Panc1 (cell line): ENCODE results near the gene SPOCK1.

Experiments
- POLR2AphosphoS5 ChIP-seq: IDR thresholded peaks from 2 replicates; pipeline ENCODE4 v1.6.1; 2012; ENCODE audit warnings: mild to moderate bottlenecking, low read depth, low read length, moderate library complexity
- SIN3A ChIP-seq: IDR thresholded peaks from 2 replicates; pipeline ENCODE4 v1.6.1; 2012; ENCODE audit warnings: low read depth, mild to moderate bottlenecking, low read length, moderate library complexity, borderline replicate concordance; ENCODE audit not compliant: insufficient read depth
- TCF7L2 ChIP-seq: IDR thresholded peaks from 2 replicates; pipeline ENCODE4 v1.6.1; 2011; ENCODE audit warnings: mild to moderate bottlenecking, low read depth, low read length, inconsistent platforms
- TF ChIP-seq, protein P1 (sequence below): fragments of 450-650 bp; IDR thresholded peaks from 2 replicates; pipeline ENCODE4 v1.5.1; 2017; ENCODE audit warnings: mild to moderate bottlenecking
- TF ChIP-seq, protein P2 (sequence below), 2 experiments: IDR thresholded peaks; 2 replicates each; pipeline ENCODE4 v1.6.1; 2011 to 2012; ENCODE audit warnings: low read depth in 2 of 2, control low read depth in 1 of 2, low read length in 1 of 2, mild to moderate bottlenecking in 1 of 2, moderate library complexity in 1 of 2; ENCODE audit not compliant: insufficient read depth in 1 of 2

DNA sequence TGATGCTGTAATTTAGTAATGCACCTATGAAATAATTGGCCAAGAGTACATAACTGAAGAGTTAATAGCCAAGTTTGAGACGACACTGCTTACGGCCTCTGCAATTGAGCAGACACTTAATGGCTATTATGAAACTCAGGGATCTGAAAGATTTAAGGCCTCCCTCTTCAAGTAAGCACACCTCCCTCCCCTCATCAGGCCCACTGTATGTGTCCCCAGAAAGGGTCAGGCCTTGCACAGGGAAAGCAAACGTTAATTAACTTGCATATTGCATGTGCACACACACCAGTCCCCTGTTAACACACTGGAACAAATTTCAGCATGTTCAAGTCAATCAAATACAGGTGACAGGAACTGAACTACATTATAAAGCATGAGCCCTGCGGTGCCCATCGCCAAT lies 163.6 kb downstream of the SPOCK1 start:
- TF ChIP-seq, protein P1, sequence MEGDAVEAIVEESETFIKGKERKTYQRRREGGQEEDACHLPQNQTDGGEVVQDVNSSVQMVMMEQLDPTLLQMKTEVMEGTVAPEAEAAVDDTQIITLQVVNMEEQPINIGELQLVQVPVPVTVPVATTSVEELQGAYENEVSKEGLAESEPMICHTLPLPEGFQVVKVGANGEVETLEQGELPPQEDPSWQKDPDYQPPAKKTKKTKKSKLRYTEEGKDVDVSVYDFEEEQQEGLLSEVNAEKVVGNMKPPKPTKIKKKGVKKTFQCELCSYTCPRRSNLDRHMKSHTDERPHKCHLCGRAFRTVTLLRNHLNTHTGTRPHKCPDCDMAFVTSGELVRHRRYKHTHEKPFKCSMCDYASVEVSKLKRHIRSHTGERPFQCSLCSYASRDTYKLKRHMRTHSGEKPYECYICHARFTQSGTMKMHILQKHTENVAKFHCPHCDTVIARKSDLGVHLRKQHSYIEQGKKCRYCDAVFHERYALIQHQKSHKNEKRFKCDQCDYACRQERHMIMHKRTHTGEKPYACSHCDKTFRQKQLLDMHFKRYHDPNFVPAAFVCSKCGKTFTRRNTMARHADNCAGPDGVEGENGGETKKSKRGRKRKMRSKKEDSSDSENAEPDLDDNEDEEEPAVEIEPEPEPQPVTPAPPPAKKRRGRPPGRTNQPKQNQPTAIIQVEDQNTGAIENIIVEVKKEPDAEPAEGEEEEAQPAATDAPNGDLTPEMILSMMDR, result no peak
- TF ChIP-seq SIN3A (no peak), POLR2AphosphoS5 (no peak), TCF7L2 (no peak)
- TF ChIP-seq, protein P2, sequence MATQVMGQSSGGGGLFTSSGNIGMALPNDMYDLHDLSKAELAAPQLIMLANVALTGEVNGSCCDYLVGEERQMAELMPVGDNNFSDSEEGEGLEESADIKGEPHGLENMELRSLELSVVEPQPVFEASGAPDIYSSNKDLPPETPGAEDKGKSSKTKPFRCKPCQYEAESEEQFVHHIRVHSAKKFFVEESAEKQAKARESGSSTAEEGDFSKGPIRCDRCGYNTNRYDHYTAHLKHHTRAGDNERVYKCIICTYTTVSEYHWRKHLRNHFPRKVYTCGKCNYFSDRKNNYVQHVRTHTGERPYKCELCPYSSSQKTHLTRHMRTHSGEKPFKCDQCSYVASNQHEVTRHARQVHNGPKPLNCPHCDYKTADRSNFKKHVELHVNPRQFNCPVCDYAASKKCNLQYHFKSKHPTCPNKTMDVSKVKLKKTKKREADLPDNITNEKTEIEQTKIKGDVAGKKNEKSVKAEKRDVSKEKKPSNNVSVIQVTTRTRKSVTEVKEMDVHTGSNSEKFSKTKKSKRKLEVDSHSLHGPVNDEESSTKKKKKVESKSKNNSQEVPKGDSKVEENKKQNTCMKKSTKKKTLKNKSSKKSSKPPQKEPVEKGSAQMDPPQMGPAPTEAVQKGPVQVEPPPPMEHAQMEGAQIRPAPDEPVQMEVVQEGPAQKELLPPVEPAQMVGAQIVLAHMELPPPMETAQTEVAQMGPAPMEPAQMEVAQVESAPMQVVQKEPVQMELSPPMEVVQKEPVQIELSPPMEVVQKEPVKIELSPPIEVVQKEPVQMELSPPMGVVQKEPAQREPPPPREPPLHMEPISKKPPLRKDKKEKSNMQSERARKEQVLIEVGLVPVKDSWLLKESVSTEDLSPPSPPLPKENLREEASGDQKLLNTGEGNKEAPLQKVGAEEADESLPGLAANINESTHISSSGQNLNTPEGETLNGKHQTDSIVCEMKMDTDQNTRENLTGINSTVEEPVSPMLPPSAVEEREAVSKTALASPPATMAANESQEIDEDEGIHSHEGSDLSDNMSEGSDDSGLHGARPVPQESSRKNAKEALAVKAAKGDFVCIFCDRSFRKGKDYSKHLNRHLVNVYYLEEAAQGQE (IDR thresholded peaks at IDR 0.05; ENCODE audit: insufficient read depth in 1 of 2, low read depth in 2 of 2, low read length in 1 of 2), result no peak
